CD4-positive, alpha-beta T cell (primary cell): ENCODE measurements around the gene PTPN12. TPM values are rescaled to one million over a fixed set of nuclear protein-coding genes. Genes with fewer than 3 reads are reported as not detected.

Experiments used
- ATAC-seq: fragments of 200-7000 bp; cut with Tn5 transposase; one replicate; pipeline ENCODE4 v1.10.0; 2022; ENCODE audit warnings: mild to moderate bottlenecking; ENCODE audit not compliant: poor library complexity
- CTCF ChIA-PET: fragments of 350-600 bp; sonication (Branson Sonifier 250); formaldehyde crosslinking; loops from one replicate; lab custom pipeline; 2021; ENCODE audit warnings: antibody characterized with exemption, inconsistent platforms; lab: Charles Lee
- POLR2A ChIA-PET: fragments of 350-600 bp; sonication (Branson Sonifier 250); formaldehyde crosslinking; loops from one replicate; lab custom pipeline; 2021; ENCODE audit warnings: antibody characterized with exemption, inconsistent platforms; lab: Charles Lee
- DNase-seq, 14 experiments: peaks; one replicate each; pipeline ENCODE4 v3.0.0-alpha.2; 2013 to 2020; ENCODE audit warnings: mixed read lengths in 2 of 14
- H3K27ac ChIP-seq, 2 donors: one replicate each; pipeline versions ENCODE4 v1.5.1 to v1.7.0; 2013; ENCODE audit warnings: low read length in 2 of 2, low read depth in 1 of 2, mild to moderate bottlenecking in 1 of 2
- H3K27me3 ChIP-seq, 2 experiments: 1 replicate in 1 of 2; 2 replicates in 1 of 2; pipeline versions ENCODE4 v1.6.1 to v1.7.0; 2013; ENCODE audit warnings: low read length in 2 of 2, control low read depth in 1 of 2, mild to moderate bottlenecking in 1 of 2, moderate library complexity in 1 of 2; ENCODE audit not compliant: insufficient read depth in 2 of 2, control insufficient read depth in 1 of 2
- H3K36me3 ChIP-seq: one replicate; pipeline ENCODE4 v1.6.1; 2013; ENCODE audit warnings: low read length, control low read depth; ENCODE audit not compliant: insufficient read depth
- H3K4me1 ChIP-seq: one replicate; pipeline ENCODE4 v1.6.1; 2013; ENCODE audit warnings: low read length, control low read depth; ENCODE audit not compliant: insufficient read depth
- H3K4me3 ChIP-seq: one replicate; pipeline ENCODE4 v1.5.1; 2013; ENCODE audit warnings: mild to moderate bottlenecking, low read length, moderate library complexity
- H3K9me3 ChIP-seq, 2 experiments: 1 replicate in 1 of 2; 2 replicates in 1 of 2; pipeline versions ENCODE4 v1.6.1 to v1.7.0; 2013; ENCODE audit warnings: low read length in 2 of 2, mild to moderate bottlenecking in 2 of 2, control low read depth in 1 of 2, moderate library complexity in 1 of 2; ENCODE audit not compliant: control insufficient read depth in 1 of 2, insufficient read depth in 1 of 2
- H3K27ac Mint-ChIP-seq: one replicate; pipeline ENCODE4 v1.8.0; 2020; ENCODE audit warnings: mixed read lengths
- H3K27me3 Mint-ChIP-seq: one replicate; pipeline ENCODE4 v1.8.0; 2021; ENCODE audit warnings: mixed read lengths
- H3K36me3 Mint-ChIP-seq: one replicate; pipeline ENCODE4 v1.8.0; 2021; ENCODE audit warnings: low read depth, mixed read lengths
- H3K4me1 Mint-ChIP-seq: one replicate; pipeline ENCODE4 v1.8.0; 2021; ENCODE audit warnings: low read depth, mixed read lengths
- H3K4me3 Mint-ChIP-seq: one replicate; pipeline ENCODE4 v1.8.0; 2020; ENCODE audit warnings: mild to moderate bottlenecking, mixed read lengths
- H3K9me3 Mint-ChIP-seq: one replicate; pipeline ENCODE4 v1.8.0; 2020; ENCODE audit warnings: mixed read lengths
- CTCF ChIP-seq: fragments of 200-600 bp; IDR thresholded peaks from one replicate; pipeline ENCODE4 v1.8.0; 2022; ENCODE audit warnings: antibody characterized with exemption, mild to moderate bottlenecking
- intact Hi-C, 2 experiments: fragments of 100-400 bp; cut with DNase I in 1 of 2; cut with micrococcal nuclease in 1 of 2; formaldehyde crosslinking; loops; one replicate each; pipeline versions ENCODE4 v1.15.1 to v1.9.0; 2023 to 2025; cut with DNase I, micrococcal nuclease
- total RNA-seq, 174 experiments: library from RNA in 2 of 174; stranded (reverse) in 2 of 174; gene quantifications; one replicate each; pipeline ENCODE4 v1.2.3 and lab custom pipeline; 2021 to 2026

Gene PTPN12
- total RNA-seq, 2 experiments from 2014 or later = 11.7 to 14.8 TPM

- Histone ChIP-seq H3K27ac (no peak overlapping the region), H3K9me3 (no peaks in the 10 kb centered on the region), H3K4me3 (no peak overlapping the region), H3K36me3 (no peaks in the 10 kb centered on the region), H3K27me3 (no peaks in the 10 kb centered on the region), H3K4me1 (no peaks in the 10 kb centered on the region)
- no peaks in the 10 kb centered on the region for H3K9me3 Mint-ChIP-seq
- POLR2A ChIA-PET = no interaction called here
- no peaks in the 10 kb centered on the region for H3K4me1 Mint-ChIP-seq
- H3K4me3 Mint-ChIP-seq = no peak overlapping the region
- no peak for TF ChIP-seq CTCF
- peaks cover 23% of the 10 kb centered on the region for H3K36me3 Mint-ChIP-seq
- DNase-seq (no peak), ATAC-seq (no peak)
- H3K27ac Mint-ChIP-seq = no peak overlapping the region
- CTCF ChIA-PET = no interaction called here
- no peaks in the 10 kb centered on the region for H3K27me3 Mint-ChIP-seq
- intact Hi-C loops = loop anchor here in 1 of 2 experiments (2.0 kb wide), 1 partner anchor 55 kb away; no protein-coding TSS in a partner anchor
Observed at GRCh38 chr7:77619314-77619713, 82.2 kb downstream of the PTPN12 start.

GRCh38 chr7:77626586-77627308 is 89.7 kb downstream of the PTPN12 start:
- Histone ChIP-seq H3K27ac (no peak overlapping the region), H3K36me3 (peaks cover 11% of the 10 kb centered on the region), H3K27me3 (no peaks in the 10 kb centered on the region), H3K4me3 (no peak overlapping the region), H3K4me1 (no peaks in the 10 kb centered on the region), H3K9me3 (no peaks in the 10 kb centered on the region)
- ATAC-seq = no peak
- Mint-ChIP-seq H3K9me3 (no peaks in the 10 kb centered on the region), H3K27me3 (no peaks in the 10 kb centered on the region), H3K27ac (no peak overlapping the region), H3K4me3 (no peak overlapping the region), H3K4me1 (no peaks in the 10 kb centered on the region), H3K36me3 (peaks cover 23% of the 10 kb centered on the region)
- ChIA-PET POLR2A (no interaction called here), CTCF (interaction anchor here (0.6 kb wide), 1 partner anchor 103 kb away, joined by 5 read pairs; no protein-coding TSS in a partner anchor)
- intact Hi-C loops = no loop called here
- DNase-seq = no peak
- no peak for TF ChIP-seq CTCF

- ATAC-seq (no peak), DNase-seq (no peak)
- Mint-ChIP-seq H3K27ac (no peak overlapping the region), H3K4me3 (no peak overlapping the region), H3K4me1 (no peaks in the 10 kb centered on the region), H3K36me3 (peaks cover 18% of the 10 kb centered on the region), H3K27me3 (no peaks in the 10 kb centered on the region), H3K9me3 (no peaks in the 10 kb centered on the region)
- Histone ChIP-seq H3K4me1 (no peaks in the 10 kb centered on the region), H3K27me3 (no peaks in the 10 kb centered on the region), H3K4me3 (no peak overlapping the region), H3K36me3 (peaks cover 11% of the 10 kb centered on the region), H3K27ac (no peak overlapping the region), H3K9me3 (no peaks in the 10 kb centered on the region)
- CTCF ChIA-PET = no interaction called here
- TF ChIP-seq CTCF = no peak
- POLR2A ChIA-PET = no interaction called here
- intact Hi-C loops = no loop called here
Observed at GRCh38 chr7:77627309-77627676, 90.2 kb downstream of the PTPN12 start.
